HG02759 (cell line): ENCODE results near the gene STOM.

Source experiments
- ATAC-seq: cut with Tn5 transposase; IDR thresholded peaks from one replicate; pipeline ENCODE4 v1.9.1; 2021; ENCODE audit warnings: mild to moderate bottlenecking, moderate library complexity; ENCODE audit not compliant: unreplicated experiment

The STOM gene

DNA sequence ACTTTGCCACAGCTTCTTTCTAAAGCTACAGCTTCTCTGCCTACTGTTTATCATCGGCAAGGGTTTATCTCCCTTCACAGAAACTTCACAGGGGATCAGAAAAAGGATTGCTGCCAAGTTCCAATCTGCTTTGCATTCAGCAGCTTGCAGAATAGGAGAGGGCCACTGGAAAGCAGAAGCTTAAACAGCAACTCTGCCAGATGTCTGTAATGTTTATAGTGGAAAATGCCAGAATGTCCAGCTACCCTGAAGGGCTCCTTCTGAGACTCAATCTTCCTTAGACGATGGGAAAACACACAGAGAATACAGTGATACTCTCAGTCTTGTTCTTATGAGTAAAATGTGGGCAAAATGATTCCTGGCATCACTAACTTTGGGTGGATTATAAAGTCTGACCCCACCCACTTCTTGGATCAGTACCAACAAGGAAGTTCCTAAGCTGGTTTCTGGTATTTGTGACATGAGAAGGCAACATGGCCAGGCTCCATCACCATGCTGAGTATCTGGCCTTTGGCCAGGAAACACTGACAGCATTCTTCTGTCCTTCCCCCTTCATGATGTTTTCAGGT, 19.0 kb downstream of the STOM start:
- ATAC-seq: no peak

GRCh38 chr9:121350036-121350435, 20.0 kb downstream of the STOM start:
- ATAC-seq: no peak

GRCh38 chr9:121349009-121349408, 21.0 kb downstream of the STOM start:
- ATAC-seq: no peak

DNA sequence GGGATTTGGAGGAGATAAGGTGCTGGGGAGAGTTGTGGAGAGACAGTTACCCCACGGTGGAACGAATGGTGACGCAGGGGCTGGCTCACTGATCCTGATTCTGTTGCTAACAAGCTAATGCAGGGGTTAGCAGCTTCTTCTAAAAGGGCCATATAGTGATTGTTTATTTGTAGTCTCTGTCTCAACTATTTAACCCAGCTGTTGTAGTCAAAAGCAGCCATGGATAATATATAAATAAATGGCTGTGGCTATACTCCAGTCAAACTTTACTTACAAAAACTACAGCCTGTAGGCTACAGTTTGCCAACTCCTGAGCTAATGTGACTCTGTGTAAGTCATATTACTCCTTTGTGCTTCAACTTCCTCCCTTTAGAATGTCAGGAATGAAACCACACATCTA, 21.8 kb downstream of the STOM start:
- ATAC-seq: no peak

DNA sequence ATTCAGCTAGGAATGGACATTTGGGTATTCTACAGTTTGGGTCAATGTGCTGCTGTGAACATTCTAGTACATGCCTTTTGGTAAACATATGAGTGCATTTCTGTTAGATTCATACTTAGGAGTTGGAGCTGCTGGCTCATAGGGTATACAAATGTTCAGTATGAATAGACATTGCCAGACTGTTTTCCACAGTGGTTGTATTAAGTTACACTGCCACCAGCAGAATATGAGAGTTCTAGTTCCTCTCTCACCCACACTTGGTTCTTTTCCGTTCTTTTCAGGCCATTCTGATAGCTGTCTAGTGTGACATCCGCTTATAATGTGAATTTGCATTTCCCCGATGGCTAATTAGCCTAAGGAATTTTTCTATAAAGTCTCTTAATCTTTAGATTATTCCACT, 25.0 kb downstream of the STOM start:
- ATAC-seq: no peak

- no peak for ATAC-seq
Observed at GRCh38 chr9:121344184-121344583, 25.9 kb downstream of the STOM start.

DNA sequence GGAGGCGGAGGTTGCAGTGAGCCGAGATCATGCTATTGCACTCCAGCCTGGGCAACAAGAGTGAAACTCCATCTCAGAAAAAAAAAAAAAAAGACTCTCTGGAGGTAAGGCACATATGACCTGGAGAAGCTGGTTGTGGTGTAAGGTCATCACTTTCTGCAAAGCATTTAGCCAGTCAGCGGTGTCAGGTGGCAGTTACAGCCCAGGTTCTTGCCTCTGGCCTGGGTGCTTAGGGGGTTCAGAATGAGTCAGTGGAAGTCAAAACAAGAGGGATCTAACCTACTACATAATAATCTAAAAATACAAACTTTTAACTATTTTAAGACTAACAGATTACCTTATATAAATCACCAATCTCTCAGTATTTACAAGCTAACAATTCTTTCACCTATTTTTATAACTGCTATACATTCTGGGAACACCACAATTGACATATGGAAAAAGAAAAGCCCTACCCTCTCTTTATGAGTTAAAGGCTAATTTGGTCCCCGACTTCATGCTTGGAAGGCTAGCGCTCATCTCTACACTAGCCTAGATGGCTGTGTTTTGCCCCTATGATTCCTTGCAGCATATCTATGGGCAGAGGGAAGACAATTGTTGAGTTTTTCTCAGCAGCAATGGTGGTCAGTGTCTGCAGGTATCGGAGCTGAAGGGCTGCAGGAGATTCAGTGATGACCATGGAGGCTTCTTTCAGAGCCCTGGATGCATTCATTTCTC, 29.2 kb downstream of the STOM start:
- ATAC-seq: peak; percentile 92

- ATAC-seq: no peak
Observed at GRCh38 chr9:121339437-121339836, 30.6 kb downstream of the STOM start.

DNA sequence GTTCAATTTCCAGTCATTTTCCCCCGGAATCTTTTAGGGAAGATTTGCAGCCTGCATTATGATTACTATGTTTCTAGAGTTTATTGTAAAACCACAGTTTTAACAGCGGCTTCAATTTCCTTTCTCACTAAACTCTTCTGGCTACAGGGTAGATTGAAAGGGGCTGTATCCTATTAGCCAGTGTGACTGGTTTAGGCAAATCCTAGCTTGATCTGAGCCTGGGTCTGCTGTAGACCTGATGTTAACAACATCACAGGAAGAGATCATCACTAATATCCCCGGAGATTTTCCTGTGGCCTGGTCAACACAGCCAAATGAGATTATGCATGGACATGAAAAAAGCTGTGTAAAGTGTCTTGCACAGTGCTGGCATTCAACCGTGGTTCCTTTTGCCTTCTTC, 33.4 kb downstream of the STOM start:
- ATAC-seq: no peak

GRCh38 chr9:121333950-121334773, 35.9 kb downstream of the STOM start:
- no peak for ATAC-seq

DNA sequence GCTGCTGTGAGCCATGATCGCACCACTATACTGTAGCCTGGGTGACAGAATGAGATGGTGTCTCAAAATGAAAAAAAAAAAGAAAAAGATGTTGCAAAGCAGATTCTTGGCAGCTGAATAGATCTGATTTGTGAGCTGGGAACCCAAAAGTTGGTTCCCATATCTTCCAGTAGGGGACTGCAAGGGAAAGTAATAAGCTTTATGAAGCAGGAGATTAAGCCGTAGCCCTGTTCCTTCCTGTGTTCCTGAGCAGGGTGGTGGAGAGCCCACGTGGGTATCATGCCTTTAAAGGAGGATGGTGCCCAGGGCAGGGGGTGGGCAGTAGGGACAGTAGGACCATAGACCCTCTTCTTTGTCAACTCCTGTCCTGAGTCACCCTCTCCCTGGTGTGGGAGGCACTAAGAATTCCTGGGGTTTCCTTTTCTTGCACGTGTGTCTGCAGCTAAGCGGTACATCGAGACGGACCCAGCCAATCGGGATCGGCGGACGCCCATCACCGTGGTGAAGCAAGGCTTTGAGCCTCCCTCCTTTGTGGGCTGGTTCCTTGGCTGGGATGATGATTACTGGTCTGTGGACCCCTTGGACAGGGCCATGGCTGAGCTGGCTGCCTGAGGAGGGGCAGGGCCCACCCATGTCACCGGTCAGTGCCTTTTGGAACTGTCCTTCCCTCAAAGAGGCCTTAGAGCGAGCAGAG, 37.9 kb downstream of the STOM start:
- ATAC-seq: no peak

GRCh38 chr9:121331549-121331948, 38.5 kb downstream of the STOM start:
- ATAC-seq: no peak

DNA sequence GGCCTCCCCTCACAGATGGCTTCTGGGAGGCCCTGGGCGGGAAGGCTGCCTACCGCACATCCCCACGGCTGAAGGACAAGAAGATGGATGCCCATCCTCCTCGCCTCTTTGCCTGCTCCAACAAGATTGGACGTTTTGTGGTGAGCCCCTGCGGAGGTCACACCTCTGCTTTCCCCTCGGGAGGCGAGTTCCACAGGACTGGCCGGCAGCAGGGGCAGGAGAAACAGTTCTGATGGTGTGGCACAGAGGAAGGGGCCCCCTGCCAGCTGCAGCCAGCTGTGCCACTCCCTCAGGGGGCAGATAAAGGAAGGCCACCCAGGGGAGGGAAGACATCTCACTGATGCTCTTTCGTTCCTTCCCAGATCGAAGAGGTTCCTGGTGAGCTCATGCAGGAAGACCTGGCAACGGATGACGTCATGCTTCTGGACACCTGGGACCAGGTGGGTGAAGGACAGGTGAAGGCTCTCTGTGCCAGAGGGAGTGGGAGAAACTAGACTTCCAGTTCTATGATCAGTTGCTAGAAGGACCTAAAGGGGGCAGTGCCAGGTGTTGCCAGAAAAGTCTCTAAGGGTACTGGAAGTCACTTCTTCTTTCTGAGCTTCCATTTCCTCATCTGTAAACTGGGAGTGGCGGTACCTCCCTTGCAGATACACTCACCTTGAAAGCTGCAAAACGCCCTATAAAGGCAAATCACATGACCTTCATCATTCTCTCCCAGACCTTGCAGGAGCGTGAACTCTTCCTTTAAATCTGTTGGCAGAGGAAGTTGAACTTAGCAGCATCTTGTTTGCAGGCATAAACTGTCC, 41.0 kb downstream of the STOM start:
- no peak for ATAC-seq

GRCh38 chr9:121328476-121328875, 41.6 kb downstream of the STOM start:
- no peak for ATAC-seq

DNA sequence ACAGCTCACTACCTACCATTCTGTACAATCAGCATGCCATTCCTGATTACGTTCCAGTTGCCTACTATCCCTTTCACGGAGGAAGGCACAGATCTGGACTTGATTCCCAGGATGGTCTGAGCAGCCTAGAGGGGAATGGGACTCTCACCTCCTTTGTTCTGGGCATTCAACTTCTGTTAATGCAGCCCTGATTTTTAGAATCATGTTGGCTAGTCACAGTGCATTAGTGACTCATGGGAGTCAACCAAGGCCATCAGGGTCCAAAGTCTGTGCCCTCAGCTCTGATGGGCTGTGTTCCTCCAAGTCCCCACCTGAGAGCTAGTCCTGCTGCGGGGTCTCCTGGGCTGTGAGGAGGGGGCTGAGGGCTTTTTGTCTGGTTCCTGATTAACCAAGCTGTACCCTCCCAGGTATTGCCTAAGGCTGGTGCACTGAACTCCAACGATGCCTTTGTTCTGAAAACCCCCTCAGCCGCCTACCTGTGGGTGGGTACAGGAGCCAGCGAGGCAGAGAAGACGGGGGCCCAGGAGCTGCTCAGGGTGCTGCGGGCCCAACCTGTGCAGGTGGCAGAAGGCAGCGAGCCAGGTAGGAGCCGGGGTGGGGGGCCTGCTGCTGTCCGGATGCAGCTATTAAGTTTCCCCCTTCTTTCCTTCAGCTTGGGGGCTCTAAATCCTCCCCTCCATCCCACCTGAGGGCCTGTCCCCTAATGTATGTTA, 43.0 kb downstream of the STOM start:
- no peak for ATAC-seq

DNA sequence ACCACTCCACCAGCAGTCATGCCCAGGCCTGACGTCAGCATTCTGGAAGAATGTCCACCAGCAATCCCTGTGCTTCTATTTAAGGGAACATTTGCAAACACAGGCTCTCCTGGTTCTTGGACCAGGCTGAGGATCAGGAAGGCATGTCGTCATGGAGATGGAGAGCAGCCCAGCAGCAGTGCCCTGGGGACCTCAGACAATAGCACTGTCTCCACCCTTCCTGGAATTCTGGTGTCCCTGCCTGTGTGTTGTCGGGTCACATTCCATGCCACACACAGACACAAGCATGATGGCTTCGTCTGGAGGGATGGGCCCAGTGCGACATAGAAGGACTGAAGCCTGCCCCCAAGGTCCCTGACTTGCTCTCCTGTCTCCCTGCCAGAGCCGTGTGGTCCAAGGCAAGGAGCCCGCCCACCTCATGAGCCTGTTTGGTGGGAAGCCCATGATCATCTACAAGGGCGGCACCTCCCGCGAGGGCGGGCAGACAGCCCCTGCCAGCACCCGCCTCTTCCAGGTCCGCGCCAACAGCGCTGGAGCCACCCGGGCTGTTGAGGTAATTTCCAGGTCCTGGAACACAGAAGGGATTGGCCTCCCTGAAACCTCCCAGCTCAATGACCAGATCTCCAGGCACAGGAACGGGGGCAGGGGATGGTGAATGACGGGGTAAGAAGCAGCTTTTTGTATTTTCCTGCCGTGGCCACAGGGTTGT, 43.8 kb downstream of the STOM start:
- ATAC-seq: no peak

DNA sequence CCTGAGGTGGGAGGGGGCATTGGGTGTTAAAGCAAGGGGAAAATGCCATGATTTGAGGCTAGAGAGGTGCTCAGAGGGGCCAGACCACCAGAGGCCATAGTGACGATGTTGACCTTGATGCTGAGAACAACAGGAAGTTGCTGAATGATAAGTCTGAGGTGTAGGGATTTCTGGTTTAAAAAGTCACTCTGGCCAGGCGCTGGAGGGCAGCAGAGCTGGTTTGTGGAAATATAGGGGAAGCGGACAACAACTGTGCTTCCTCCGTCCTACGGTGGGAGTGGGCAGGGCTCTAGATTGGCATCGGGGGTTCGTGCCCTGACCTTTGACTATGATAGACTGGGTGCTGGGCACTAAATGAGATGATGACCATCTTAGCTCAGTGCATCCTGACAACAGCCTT, 44.7 kb downstream of the STOM start:
- no peak for ATAC-seq

- ATAC-seq: no peak
Observed at GRCh38 chr9:121324755-121325154, 45.3 kb downstream of the STOM start.

DNA sequence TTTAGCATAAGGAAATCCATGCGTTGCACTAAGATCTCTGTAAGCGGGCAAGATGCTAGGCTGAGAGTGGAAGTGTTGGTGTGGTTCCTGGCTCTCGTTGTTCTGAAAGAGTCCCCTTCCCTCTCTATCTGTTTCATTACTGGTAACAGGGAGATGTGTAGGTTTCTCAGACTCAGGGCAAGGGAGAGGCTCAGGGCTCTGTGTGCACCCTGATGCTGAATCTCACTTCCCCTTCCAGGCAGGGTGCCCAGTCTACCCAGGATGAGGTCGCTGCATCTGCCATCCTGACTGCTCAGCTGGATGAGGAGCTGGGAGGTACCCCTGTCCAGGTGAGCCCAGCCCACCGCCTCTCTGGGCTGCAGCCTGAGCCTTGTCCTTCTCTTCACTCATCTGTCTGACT, 45.7 kb downstream of the STOM start:
- ATAC-seq: no peak
